A549 (cell line): ENCODE measurements around the gene SYT3. TPM values are rescaled to one million over a fixed set of nuclear protein-coding genes. Genes with fewer than 3 reads are reported as not detected.
A peak's percentile ranks its signal among the peaks of the same experiment; 100 is the strongest.

Experiments
- ATAC-seq, 2 experiments: fragments of 200-7000 bp in 1 of 2; fragments of >200 bp in 1 of 2; cut with Nextera tagmentation in 1 of 2; cut with Tn5 transposase in 1 of 2; 3 replicates each; pipeline versions ENCODE4 v1.8.0 to v1.9.1; 2018 to 2020; ENCODE audit warnings: mild to moderate bottlenecking in 1 of 2, moderate library complexity in 1 of 2
- CTCF ChIA-PET: fragments of 300-600 bp; sonication (Branson Sonifier 250); formaldehyde crosslinking; extraction: SDS; loops from one replicate; lab custom pipeline; 2021; ENCODE audit warnings: antibody characterized with exemption, inconsistent platforms; lab: Yijun Ruan, JAX
- POLR2A ChIA-PET: fragments of 350-600 bp; formaldehyde crosslinking; extraction: SDS; loops from one replicate; lab custom pipeline; 2021; ENCODE audit warnings: antibody characterized with exemption, inconsistent platforms; lab: Yijun Ruan, JAX
- DNase-seq, 2 experiments: peaks; one replicate each; pipeline versions ENCODE4 v3.0.0 to v3.0.0-alpha.2; 2011 to 2016; ENCODE audit warnings: low read depth in 1 of 2, low spot score in 1 of 2
- FAIRE-seq: peaks from 2 replicates; lab custom pipeline; 2011; peaks lifted over from hg19 to GRCh38; lab: Jason Lieb, UNC
- H3K27ac ChIP-seq, 2 experiments: fragments of >200 bp; sonication (Bioruptor Twin); formaldehyde crosslinking; 3 replicates each; pipeline ENCODE4 v1.5.1; 2016 to 2017
- H3K4me1 ChIP-seq: fragments of >200 bp; sonication (Bioruptor Twin); formaldehyde crosslinking; 3 replicates; pipeline ENCODE4 v1.6.1; 2016
- H3K4me2 ChIP-seq: fragments of >200 bp; sonication (Bioruptor Twin); formaldehyde crosslinking; 3 replicates; pipeline ENCODE4 v1.6.1; 2016
- H3K4me3 ChIP-seq: fragments of >200 bp; sonication (Bioruptor Twin); formaldehyde crosslinking; 3 replicates; pipeline ENCODE4 v1.5.1; 2016
- H3K9me3 ChIP-seq: fragments of >200 bp; sonication (Bioruptor Twin); formaldehyde crosslinking; 3 replicates; pipeline ENCODE4 v1.6.1; 2016
- ATOH8 ChIP-seq: fragments of 250-450 bp; sonication (Bioruptor Pico); IDR thresholded peaks from 2 replicates; pipeline ENCODE4 v1.5.0; 2020; ENCODE audit warnings: low read depth, mild to moderate bottlenecking, moderate library complexity
- CBX8 ChIP-seq: fragments of 200-600 bp; sonication (generic); IDR thresholded peaks from 2 replicates; pipeline ENCODE4 v1.6.1; 2016
- E2F6 ChIP-seq: IDR thresholded peaks from 2 replicates; pipeline ENCODE4 v1.6.1; 2012; ENCODE audit warnings: low read depth, borderline replicate concordance
- EHF ChIP-seq: fragments of 250-450 bp; sonication (Bioruptor Pico); IDR thresholded peaks from 2 replicates; pipeline ENCODE4 v1.5.0; 2020; ENCODE audit warnings: mild to moderate bottlenecking
- ESRRA ChIP-seq: fragments of 150-350 bp; IDR thresholded peaks from 2 replicates; pipeline ENCODE4 v1.6.1; 2014; ENCODE audit warnings: mild to moderate bottlenecking, low read length, borderline replicate concordance
- FOSL2 ChIP-seq, 2 experiments: fragments of 450-650 bp in 1 of 2; fragments of >200 bp in 1 of 2; sonication (Bioruptor Twin) in 1 of 2; formaldehyde crosslinking; IDR thresholded peaks; 2 replicates each; pipeline versions ENCODE4 v1.5.0 to v1.6.1; 2016 to 2020; ENCODE audit warnings: mild to moderate bottlenecking in 1 of 2, moderate library complexity in 1 of 2
- FOXS1 ChIP-seq: fragments of 250-450 bp; sonication (Bioruptor Pico); IDR thresholded peaks from 2 replicates; pipeline ENCODE4 v1.5.0; 2020; ENCODE audit warnings: mild to moderate bottlenecking, moderate library complexity
- HES2 ChIP-seq: fragments of >200 bp; sonication (Bioruptor Twin); formaldehyde crosslinking; IDR thresholded peaks from 2 replicates; pipeline ENCODE4 v1.6.1; 2016
- HEYL ChIP-seq: fragments of 250-450 bp; sonication (Bioruptor Pico); IDR thresholded peaks from 2 replicates; pipeline ENCODE4 v1.8.0; 2021; ENCODE audit warnings: mild to moderate bottlenecking, moderate library complexity
- HMGXB4 ChIP-seq: fragments of 250-450 bp; sonication (Bioruptor Pico); IDR thresholded peaks from 2 replicates; pipeline ENCODE4 v1.5.0; 2021; ENCODE audit warnings: mild to moderate bottlenecking, moderate library complexity, borderline replicate concordance
- HOXA7 ChIP-seq: fragments of 250-450 bp; sonication (Bioruptor Pico); IDR thresholded peaks from 2 replicates; pipeline ENCODE4 v1.5.0; 2020; ENCODE audit warnings: mild to moderate bottlenecking, moderate library complexity
- MAZ ChIP-seq: fragments of 150-350 bp; IDR thresholded peaks from 2 replicates; pipeline ENCODE4 v1.6.1; 2014; ENCODE audit warnings: antibody characterized with exemption, low read depth, low read length, borderline replicate concordance
- MYC ChIP-seq: IDR thresholded peaks from 2 replicates; pipeline ENCODE4 v1.6.1; 2012; ENCODE audit warnings: mild to moderate bottlenecking, inconsistent platforms, low read length, improper control_type of control experiment, borderline replicate concordance
- PBX3 ChIP-seq: IDR thresholded peaks from 2 replicates; pipeline ENCODE4 v1.6.1; 2012
- REST ChIP-seq: fragments of 200-600 bp; sonication (generic); IDR thresholded peaks from 2 replicates; pipeline ENCODE4 v1.6.1; 2016; ENCODE audit warnings: antibody characterized with exemption, mild to moderate bottlenecking, moderate library complexity
- RFX5 ChIP-seq: fragments of 450-650 bp; IDR thresholded peaks from 2 replicates; pipeline ENCODE4 v1.7.1; 2014; ENCODE audit warnings: antibody characterized with exemption, mild to moderate bottlenecking, moderate library complexity
- RNF2 ChIP-seq: fragments of 200-600 bp; sonication (generic); IDR thresholded peaks from 2 replicates; pipeline ENCODE4 v1.6.1; 2016; ENCODE audit warnings: low read depth, mild to moderate bottlenecking, antibody characterized with exemption, moderate library complexity, borderline replicate concordance
- SMC3 ChIP-seq: fragments of >200 bp; sonication (Bioruptor Twin); formaldehyde crosslinking; IDR thresholded peaks from 3 replicates; pipeline ENCODE4 v1.6.1; 2018; ENCODE audit warnings: inconsistent platforms
- TP53 ChIP-seq: fragments of 250-450 bp; sonication (Bioruptor Pico); IDR thresholded peaks from 2 replicates; pipeline ENCODE4 v1.5.0; 2021; ENCODE audit warnings: mild to moderate bottlenecking, moderate library complexity
- USF2 ChIP-seq: fragments of 450-650 bp; IDR thresholded peaks from 2 replicates; pipeline ENCODE4 v1.6.1; 2014; ENCODE audit warnings: antibody characterized with exemption
- ZFP36 ChIP-seq: fragments of 450-650 bp; IDR thresholded peaks from 2 replicates; pipeline ENCODE4 v1.6.1; 2014; ENCODE audit warnings: borderline replicate concordance; ENCODE audit not compliant: partially characterized antibody
- ZNF302 ChIP-seq: fragments of 250-450 bp; sonication (Bioruptor Pico); IDR thresholded peaks from 2 replicates; pipeline ENCODE4 v1.9.0; 2021; ENCODE audit warnings: inconsistent platforms, mild to moderate bottlenecking, moderate library complexity
- WGBS: methylation state at CpG from one replicate; pipeline ENCODE4 v1.1.6; 2017; ENCODE audit errors: missing lambda C conversion rate; 5-methylcytosine and 5-hydroxymethylcytosine counted together
- polyA plus RNA-seq, 4 experiments: library from polyadenylated mRNA; depleted of rRNA in 3 of 4; stranded (reverse); fragments of >200 nt; fragmentation: RNase III in 1 of 4; extraction: RNeasy Plus Mini Kit Qiagen cat#74134 plus additional on column Dnase treatment in 1 of 4; gene quantifications; 2 replicates in 3 of 4; 3 replicates in 1 of 4; pipeline ENCODE4 v1.2.3, GENCODE V29; 2011 to 2017

The SYT3 gene
- polyA plus RNA-seq, 2 of the 4 experiments (the other 2 are of a cell fraction), result 0.25 to 1.1 TPM

GRCh38 chr19:50668416-50668815 lies 28.7 kb upstream of the SYT3 start:
- Histone ChIP-seq H3K4me3 (peak overlapping the region; percentile 37), H3K27ac (peak overlapping the region in 1 of 2 experiments; percentile 66; a peak in 3 of 6 replicates), H3K9me3 (no peaks in the 10 kb centered on the region), H3K4me1 (peaks cover 26% of the 10 kb centered on the region), H3K4me2 (peak overlapping the region; percentile 79)
- ChIA-PET POLR2A (no interaction called here), CTCF (interaction anchor here (1.2 to 4.9 kb wide), 8 partner anchors 13 to 254 kb away, joined by 3 to 36 read pairs (median 15); no protein-coding TSS in a partner anchor)
- DNase-seq (no peak), FAIRE-seq (no peak), ATAC-seq (peak; percentile 22 to 29; a peak in 2 of 6 replicates)
- 13% methylated on average over 5 of the region's 49 CpGs for WGBS
- TF ChIP-seq CBX8, result no peak
- no peak for TF ChIP-seq HEYL
- TF ChIP-seq ZNF302 (CRISPR knock-in tag), result no peak

- ATAC-seq (peak in 1 of 2 experiments; percentile 14; a peak in 3 of 6 replicates), FAIRE-seq (no peak), DNase-seq (no peak)
- TF ChIP-seq EHF (CRISPR knock-in tag) (no peak), FOSL2 (IDR thresholded peaks at IDR 0.05) (no peak), FOSL2 (CRISPR knock-in tag; IDR thresholded peaks at IDR 0.05) (no peak), RNF2 (no peak), SMC3 (no peak), ZFP36 (no peak), MYC (no peak), ATOH8 (CRISPR knock-in tag) (no peak), TP53 (CRISPR knock-in tag) (no peak), MAZ (no peak), RFX5 (no peak), ESRRA (no peak), HOXA7 (CRISPR knock-in tag) (no peak), HES2 (no peak), USF2 (no peak), FOXS1 (CRISPR knock-in tag) (no peak), E2F6 (no peak), HMGXB4 (CRISPR knock-in tag) (no peak), REST (no peak), PBX3 (no peak)
- no peaks in the 10 kb centered on the region for H3K9me3 ChIP-seq
- peak overlapping the region in 1 of 2 experiments; percentile 66; a peak in 3 of 6 replicates for H3K27ac ChIP-seq
- H3K4me2 ChIP-seq, result peak overlapping the region; percentile 79
- POLR2A ChIA-PET, result no interaction called here
- peak overlapping the region; percentile 37 for H3K4me3 ChIP-seq
- 3% methylated on average over 6 of the region's 58 CpGs for WGBS
- H3K4me1 ChIP-seq, result peaks cover 30% of the 10 kb centered on the region
- CTCF ChIA-PET, result interaction anchor here (1.0 to 4.9 kb wide), 5 partner anchors 8 to 41 kb away, joined by 3 to 36 read pairs (median 23); no protein-coding TSS in a partner anchor
Observed at GRCh38 chr19:50667759-50668231, 28.1 kb upstream of the SYT3 start.
